Measurements from ENCODE around the gene TRAPPC8. TPM values are rescaled to one million over a fixed set of nuclear protein-coding genes. Genes with fewer than 3 reads are reported as not detected.

The TRAPPC8 gene
- total RNA-seq, 6 experiments from 2014 or later, result 25.7 to 37.3 (median 29.5) TPM

GRCh38 chr18:31792580-31792911, 150.4 kb downstream of the TRAPPC8 start:
- H3K36me3 ChIP-seq, result no peaks in the 10 kb centered on the region
- 31% methylated on average over 2 of the region's 2 CpGs for WGBS (ENCODE audit: insufficient coverage, low coverage, low lambda C conversion rate, missing lambda C conversion rate)
- no peak for DNase-seq
- no peaks in the 10 kb centered on the region for H3K27me3 ChIP-seq
- H3K4me3 ChIP-seq, result no peak overlapping the region
- H3K9me3 ChIP-seq, result no peaks in the 10 kb centered on the region
- intact Hi-C loops (cut with DNase I), result no loop called here
- H3K4me1 ChIP-seq, result peaks cover 0 to 25% (median 11%) of the 10 kb centered on the region in 4 donors
- TF ChIP-seq, protein P1, sequence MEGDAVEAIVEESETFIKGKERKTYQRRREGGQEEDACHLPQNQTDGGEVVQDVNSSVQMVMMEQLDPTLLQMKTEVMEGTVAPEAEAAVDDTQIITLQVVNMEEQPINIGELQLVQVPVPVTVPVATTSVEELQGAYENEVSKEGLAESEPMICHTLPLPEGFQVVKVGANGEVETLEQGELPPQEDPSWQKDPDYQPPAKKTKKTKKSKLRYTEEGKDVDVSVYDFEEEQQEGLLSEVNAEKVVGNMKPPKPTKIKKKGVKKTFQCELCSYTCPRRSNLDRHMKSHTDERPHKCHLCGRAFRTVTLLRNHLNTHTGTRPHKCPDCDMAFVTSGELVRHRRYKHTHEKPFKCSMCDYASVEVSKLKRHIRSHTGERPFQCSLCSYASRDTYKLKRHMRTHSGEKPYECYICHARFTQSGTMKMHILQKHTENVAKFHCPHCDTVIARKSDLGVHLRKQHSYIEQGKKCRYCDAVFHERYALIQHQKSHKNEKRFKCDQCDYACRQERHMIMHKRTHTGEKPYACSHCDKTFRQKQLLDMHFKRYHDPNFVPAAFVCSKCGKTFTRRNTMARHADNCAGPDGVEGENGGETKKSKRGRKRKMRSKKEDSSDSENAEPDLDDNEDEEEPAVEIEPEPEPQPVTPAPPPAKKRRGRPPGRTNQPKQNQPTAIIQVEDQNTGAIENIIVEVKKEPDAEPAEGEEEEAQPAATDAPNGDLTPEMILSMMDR (IDR thresholded peaks at IDR 0.05), result no peak
- no peak for TF ChIP-seq POLR2A (IDR thresholded peaks at IDR 0.05)
- ATAC-seq, result peak; percentile 92 to 95 (median 92)
- peak overlapping the region; percentile 29 to 69 (median 42) for H3K27ac ChIP-seq

- WGBS (ENCODE audit: insufficient coverage, low coverage, low lambda C conversion rate, missing lambda C conversion rate), result 64% methylated on average over 3 of the region's 6 CpGs
- H3K27ac ChIP-seq, result peak overlapping the region in 2 of 3 donors; percentile 25 to 56
- TF ChIP-seq POLR2A (IDR thresholded peaks at IDR 0.05), result no peak
- TF ChIP-seq, protein P1 (IDR thresholded peaks at IDR 0.05), result no peak
- H3K4me1 ChIP-seq, result peaks cover 0 to 25% (median 11%) of the 10 kb centered on the region in 4 donors
- H3K9me3 ChIP-seq, result no peaks in the 10 kb centered on the region
- DNase-seq, result no peak
- H3K36me3 ChIP-seq, result no peaks in the 10 kb centered on the region
- H3K27me3 ChIP-seq, result no peaks in the 10 kb centered on the region
- H3K4me3 ChIP-seq, result no peak overlapping the region
- ATAC-seq, result peak in 3 of 4 donors; percentile 29 to 45 (median 37)
- intact Hi-C loops (cut with DNase I), result no loop called here
Observed at GRCh38 chr18:31791817-31792579, 150.9 kb downstream of the TRAPPC8 start.

DNA sequence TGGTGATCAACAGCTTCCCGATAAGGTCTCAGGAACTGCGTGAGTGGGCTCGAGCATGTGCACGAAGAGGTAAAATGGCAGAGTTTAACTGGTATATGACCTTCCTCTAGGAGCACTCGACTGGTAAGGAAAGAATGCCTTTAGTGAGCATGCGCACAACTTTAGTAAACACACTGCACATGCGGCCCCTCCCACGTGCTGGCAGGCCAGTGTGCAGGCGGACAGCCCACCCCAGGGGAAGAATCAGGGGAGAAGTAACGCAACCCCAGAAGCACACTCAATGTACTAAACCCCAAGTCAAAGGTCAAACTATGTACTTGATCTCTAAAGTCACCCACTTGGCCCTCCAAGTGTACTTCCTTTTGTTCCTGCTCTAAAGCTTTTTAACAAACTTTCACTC, 153.5 kb downstream of the TRAPPC8 start:
- ATAC-seq, result no peak
- intact Hi-C loops (cut with DNase I), result no loop called here
- DNase-seq, result no peak
- no peaks in the 10 kb centered on the region for H3K36me3 ChIP-seq
- WGBS (ENCODE audit: insufficient coverage, low coverage, low lambda C conversion rate, missing lambda C conversion rate), result 78% methylated on average over 4 of the region's 10 CpGs
- no peak overlapping the region for H3K27ac ChIP-seq
- TF ChIP-seq, protein P1 (IDR thresholded peaks at IDR 0.05), result no peak
- TF ChIP-seq POLR2A (IDR thresholded peaks at IDR 0.05), result no peak
- H3K4me3 ChIP-seq, result no peak overlapping the region
- H3K4me1 ChIP-seq, result peaks cover 0 to 25% (median 11%) of the 10 kb centered on the region in 4 donors
- H3K27me3 ChIP-seq, result no peaks in the 10 kb centered on the region
- H3K9me3 ChIP-seq, result no peaks in the 10 kb centered on the region

- no peaks in the 10 kb centered on the region for H3K36me3 ChIP-seq
- 71% methylated on average over 3 of the region's 3 CpGs for WGBS (ENCODE audit: insufficient coverage, low coverage, low lambda C conversion rate, missing lambda C conversion rate)
- DNase-seq, result no peak
- no peak overlapping the region for H3K27ac ChIP-seq
- intact Hi-C loops (cut with DNase I), result no loop called here
- H3K4me3 ChIP-seq, result no peak overlapping the region
- ATAC-seq, result no peak
- no peaks in the 10 kb centered on the region for H3K9me3 ChIP-seq
- no peaks in the 10 kb centered on the region for H3K27me3 ChIP-seq
- no peak for TF ChIP-seq POLR2A (IDR thresholded peaks at IDR 0.05)
- TF ChIP-seq, protein P1 (IDR thresholded peaks at IDR 0.05), result no peak
- H3K4me1 ChIP-seq, result no peaks in the 10 kb centered on the region
Observed at GRCh38 chr18:31783059-31783458, 159.9 kb downstream of the TRAPPC8 start.

Small RNA genes within 50 kb of the gene (small RNA-seq; reads per million reads assigned to genes)
- 0 reads per million in 2 experiments for gene RNU6-1050P

Other genes starting within 250 kb of the TRAPPC8 start
- gene SLC25A52, start 182.2 kb downstream of the TRAPPC8 start, total RNA-seq, result not detected
- gene RNF125, start 75.7 kb upstream of the TRAPPC8 start, total RNA-seq, result 10 to 100 TPM in 1 of 6 experiments, 1 to 10 TPM in 5; 2.9 to 14.1 (median 5.8) TPM
- gene RNF138, start 148.7 kb upstream of the TRAPPC8 start, total RNA-seq, result 10 to 100 TPM in 5 of 6 experiments, 1 to 10 TPM in 1; 9.3 to 17.5 (median 12.7) TPM
- gene MEP1B, start 246.9 kb upstream of the TRAPPC8 start, total RNA-seq, result 1 to 10 TPM in 1 of 6 experiments, under 1 TPM in 3, not detected in 2; 0.56 to 1.7 (median 0.66) TPM